Endometrium (tissue), 2 donors: ENCODE results near the gene ADGRL4.
"Not testable (repeated sequence)": the region's sequence is repeated elsewhere in the genome, so short reads cannot be mapped to it uniquely, and the experiment has no call there.

Experiments
- FAIRE-seq: peaks from 2 replicates; lab custom pipeline; 2012; peaks lifted over from hg19 to GRCh38; lab: Jason Lieb, UNC
- donor health status: control.
- donor health status: control.

The ADGRL4 gene

DNA sequence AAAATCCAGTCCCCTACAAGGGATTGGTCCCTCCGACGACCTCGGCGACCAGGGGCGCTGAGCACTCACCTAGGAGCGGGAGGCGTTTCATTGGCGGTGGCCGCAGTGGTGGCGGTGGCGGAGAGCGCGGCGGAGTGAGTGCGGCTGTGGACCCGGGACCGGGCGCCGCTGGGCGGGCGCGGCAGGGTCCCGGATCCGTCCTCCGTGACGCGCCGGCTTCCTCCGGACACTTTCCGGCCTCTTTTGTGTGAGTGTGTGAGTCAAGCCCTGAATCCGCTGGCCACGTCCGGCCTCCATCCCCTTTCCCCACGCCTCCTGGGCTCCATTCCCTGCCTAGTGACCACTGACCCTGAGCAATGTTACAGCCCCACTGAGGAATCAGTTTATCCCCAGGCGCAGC is at the start of gene ADGRL4:
TSS of gene ADGRL4 (minus strand) at position 167 of the 400 bp plus-strand sequence. CDS start at position 91, 76 bp downstream.
- no peak for FAIRE-seq

DNA sequence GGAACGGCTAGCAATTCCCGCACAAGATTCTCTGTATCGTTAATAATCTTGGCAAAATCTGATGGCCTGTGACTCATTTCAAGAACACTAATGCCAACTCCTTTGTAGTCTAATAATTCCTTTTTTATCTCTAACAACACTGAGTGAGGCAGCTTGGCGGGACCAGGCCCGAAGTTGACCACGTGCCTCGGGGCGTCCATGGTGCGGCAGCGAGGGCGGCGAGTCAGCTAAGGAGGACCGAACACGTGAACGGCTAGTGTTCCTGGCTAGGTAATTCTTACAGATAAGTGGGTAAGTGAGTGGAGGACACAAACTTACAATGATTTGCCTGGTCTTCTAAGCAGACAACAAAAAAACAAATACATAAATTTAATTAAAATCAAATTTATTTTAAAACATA is 49.3 kb upstream of the ADGRL4 start:
- no peak for FAIRE-seq

DNA sequence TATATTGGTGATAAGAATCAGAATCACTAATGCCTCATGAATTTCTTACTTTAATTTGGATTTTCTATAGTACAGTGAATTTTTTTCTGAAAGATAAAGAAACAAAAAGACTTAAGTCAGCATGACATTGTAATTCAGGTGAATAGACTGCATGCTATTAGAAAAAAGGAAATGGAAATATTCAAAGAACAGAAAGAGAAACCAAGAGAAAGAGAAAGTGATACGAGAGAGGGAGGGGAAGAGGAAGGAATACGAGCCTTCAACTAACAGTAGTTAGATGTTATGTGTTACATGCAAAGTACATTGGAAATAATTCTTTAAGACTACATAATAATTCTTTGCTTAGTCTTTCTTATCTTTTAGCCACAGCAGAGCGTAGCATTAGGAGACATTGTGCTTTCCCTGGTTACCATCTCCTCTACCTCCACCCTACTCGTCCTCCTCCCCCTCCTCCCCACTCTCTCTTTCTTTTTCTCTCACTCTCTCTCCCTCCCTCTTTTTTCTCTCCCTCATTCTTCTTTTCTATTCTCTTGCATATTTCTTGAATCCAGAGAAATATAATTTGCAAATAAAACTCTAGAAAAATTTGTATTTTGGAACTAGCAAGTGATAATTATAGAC is 46.4 kb upstream of the ADGRL4 start:
- FAIRE-seq, result no peak

DNA sequence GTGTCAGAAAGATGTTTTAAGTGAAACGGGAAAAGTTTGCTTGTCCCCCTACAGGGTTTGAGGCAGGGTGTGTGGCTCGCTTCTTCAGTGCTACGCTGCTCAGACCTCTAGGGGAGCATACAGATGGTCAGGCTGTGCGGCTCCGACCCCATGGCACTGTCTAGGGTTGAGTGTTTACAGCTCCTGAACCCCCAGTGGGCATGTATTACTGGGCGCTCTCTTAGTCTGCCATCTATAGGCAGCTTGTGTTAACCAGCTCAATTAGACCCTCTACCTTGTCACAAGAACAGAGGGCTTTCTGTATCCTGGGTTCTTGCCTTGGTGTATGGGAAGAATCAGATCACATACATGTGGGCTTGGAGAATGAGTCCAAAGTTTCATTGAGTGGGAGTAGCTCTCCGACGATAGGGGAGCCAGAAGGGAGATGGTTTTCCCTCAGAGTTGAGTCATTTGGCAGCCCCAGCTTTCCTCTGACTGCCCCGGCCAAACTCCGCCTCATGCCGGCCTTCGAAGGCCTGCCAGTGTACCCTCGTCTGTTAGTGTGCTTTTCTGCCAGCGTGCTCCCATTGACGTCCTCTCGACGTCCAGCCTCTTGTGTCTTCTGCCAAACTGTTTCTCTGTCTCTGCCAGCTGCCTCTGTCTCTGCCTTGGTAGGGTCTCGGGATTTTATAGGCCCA is 38.6 kb upstream of the ADGRL4 start:
- no peak for FAIRE-seq

DNA sequence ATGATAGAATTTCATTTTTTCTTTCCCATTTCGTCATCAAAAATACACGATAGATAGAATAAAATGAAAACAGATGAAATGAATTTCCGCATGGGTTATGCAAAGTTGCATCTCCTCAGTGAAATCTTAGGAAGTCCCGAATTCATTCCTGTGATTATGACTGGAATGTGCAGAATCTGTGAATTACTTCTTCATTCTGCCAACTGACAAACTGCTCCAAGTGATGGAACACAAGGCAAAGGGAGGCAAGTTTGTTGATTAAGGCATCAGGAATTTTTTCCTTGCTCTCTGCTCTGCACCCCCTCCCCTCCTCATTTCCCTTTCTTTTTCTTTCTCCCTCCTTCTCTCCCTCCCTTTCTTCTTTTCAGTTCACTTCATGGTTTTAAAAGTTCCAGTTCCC is 37.0 kb upstream of the ADGRL4 start:
- FAIRE-seq, result no peak

DNA sequence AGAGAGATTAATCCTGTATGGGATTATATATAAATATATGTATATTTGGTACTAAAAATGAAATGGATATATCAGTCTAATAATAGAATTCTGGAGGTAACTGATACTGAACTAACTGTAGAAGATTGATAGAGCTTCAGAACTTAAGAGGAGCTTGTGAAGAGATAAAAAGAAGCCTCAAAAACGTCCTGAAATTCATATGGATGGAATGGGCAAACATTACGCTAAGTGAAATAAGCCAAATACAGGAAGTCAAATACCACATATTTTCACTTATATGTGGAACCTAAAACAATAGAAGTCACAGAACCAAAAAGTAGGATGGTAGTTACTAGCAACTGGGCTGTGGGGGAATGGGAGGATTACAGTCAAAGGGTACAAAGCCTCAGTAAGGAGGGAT is 36.0 kb upstream of the ADGRL4 start:
- no peak for FAIRE-seq

DNA sequence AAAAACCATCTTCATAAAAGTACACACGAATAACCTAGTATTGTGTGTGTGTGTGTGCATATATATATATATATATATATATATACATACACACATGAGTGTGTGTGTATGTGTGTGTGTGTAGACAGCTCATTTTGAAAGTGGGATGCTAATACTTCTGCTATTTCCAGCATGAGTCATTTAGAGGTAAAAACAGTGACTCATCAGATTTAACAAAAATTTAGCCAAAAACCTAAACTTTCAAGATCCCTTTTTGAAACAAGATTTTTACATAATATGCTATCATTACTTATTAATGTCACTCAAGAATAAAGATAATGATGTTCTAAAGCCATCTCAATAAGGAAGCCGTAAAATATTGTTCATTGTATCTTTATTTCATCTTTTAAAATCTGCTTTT is 35.6 kb upstream of the ADGRL4 start:
- no peak for FAIRE-seq

DNA sequence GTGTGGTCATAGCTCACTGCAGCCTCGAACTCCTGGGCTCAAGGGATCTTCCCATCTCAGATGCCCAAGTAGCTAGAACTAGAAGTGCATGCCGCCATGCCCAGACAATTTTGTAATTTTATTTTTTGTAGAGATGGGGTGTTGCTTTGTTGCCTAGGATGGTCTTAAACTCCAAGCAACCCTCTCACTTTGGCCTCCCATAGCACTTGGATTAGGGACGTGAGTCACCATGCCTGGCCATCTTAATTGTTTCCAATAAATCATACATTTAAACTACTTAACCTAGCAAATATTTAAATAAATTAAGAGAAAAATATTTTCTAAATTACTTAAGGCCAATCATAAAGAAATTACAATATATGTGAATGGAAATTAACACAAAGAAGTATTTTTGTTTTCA is 35.1 kb upstream of the ADGRL4 start:
- no peak for FAIRE-seq

DNA sequence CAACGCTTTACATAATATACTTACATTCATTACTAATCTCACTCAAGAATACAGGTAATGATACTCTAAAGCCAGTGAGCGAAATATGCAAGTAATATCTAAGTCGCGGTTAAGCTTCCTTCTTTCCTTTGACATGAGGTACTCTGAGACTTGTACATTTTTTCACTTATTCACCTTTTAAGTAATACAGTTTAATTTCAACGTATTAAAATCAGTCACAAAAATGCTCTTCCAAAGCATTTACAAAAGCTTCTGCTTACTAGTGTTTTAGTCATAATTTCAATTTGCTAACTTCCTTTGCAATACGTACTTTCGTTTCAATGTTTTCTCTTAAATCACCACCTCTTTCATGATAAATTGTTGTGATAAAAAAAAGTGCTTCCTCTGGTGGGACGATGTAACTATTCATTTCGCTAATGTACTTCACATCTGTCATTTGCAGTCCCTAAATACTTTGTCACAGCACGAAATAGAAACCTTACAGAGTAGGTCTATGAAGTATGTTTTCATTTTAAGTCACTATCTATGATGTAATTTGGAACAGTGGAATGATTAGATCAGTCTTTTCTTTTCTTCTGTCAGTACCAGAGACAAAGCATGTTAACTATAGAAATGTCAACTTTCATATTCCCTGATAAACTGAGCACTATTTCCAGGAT is 34.0 kb upstream of the ADGRL4 start:
- FAIRE-seq, result no peak

DNA sequence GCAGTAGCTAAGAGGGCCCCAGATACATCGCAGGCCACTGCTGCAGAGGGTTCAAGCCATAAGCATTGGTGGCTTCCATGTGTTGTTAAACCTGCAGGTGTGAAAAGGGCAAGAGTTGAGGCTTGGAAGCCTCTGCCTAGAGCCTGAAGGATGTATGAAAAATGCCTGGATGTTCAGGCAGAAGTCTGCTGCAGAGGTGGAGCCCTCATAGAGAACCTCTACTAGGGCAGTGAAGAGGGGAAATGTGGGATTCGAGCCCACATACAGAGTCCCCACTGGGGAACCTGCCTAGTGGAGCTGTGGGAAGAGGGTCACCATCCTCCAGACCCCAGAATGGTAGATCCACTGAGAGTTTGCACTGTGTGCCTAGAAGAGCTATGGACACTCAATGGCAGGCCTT is 30.6 kb upstream of the ADGRL4 start:
- no peak for FAIRE-seq

DNA sequence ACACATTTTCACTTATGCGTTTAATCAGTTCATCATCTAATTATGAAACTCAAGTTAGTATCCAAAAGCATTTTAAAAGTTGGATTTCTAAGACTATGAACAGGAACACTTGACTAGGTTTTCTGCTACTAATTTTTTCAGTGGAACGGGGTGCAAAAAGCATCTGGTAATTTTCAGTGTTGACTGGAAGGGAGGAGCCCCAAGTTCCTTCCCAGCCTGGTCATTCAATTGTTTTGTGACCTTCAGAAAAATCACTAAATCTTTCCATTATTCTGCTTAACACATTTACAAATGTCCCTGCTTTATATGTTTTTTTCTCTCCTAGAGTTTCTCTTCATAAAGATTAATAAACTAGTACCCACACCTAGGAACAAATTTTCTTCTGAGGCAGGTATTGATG is 6.0 kb upstream of the ADGRL4 start:
- no peak for FAIRE-seq

DNA sequence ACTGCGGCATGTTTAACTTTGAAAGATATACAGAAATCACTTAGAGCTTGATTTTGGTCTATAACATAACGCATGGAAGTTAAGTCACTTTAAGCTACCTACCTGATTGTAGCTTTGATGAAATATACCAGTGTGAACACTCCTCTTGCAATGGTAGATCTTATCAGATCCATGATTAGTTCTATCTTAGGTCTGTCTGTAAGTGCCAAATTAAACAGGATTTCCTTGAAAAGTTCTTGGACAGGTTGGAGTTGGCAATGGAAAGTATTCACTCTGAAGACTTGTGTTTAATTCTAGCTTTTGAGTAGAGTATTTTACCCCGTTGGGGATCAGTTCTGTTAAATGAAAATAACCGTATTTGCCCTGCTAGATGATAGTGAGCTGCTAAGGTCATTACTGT is 4.1 kb upstream of the ADGRL4 start:
- FAIRE-seq, result no peak

DNA sequence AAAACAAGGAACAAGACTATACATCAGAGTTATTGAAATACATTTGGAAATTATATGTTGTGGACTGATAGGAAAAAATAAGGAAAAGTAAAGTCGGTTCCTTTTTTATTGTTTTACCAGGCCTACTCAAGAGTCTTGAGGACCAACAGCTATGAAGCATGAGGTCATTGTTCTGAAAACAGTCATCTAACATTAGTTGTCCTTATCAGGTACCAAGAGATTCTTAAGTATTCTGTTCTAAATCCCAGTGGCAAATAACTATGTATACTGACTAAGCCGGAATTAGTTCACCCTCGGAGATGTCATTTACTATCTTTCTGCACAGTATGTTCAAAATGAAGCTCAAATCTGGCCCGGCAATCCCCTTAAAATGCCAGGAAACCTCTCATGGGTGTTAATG is 585 bp downstream of the ADGRL4 start:
- FAIRE-seq, result no peak

DNA sequence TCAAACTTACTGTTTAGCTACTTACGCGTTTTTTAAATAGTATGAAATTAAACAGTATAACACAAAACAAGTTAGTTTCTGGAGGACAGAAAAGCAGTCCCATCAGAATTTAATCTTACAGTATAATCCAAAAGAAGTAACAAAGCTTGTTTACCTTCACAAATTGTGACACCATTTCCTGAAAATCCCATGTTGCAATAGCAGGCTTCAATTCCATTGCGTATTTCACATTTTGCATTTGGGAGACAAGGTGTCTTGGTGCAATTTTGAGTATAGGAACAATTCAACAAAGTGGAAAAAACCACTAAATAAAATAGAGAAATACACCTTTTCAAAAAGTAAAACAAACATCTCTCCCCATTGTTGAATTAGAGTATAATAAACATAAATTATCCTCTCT is 1.6 kb downstream of the ADGRL4 start:
- no peak for FAIRE-seq

DNA sequence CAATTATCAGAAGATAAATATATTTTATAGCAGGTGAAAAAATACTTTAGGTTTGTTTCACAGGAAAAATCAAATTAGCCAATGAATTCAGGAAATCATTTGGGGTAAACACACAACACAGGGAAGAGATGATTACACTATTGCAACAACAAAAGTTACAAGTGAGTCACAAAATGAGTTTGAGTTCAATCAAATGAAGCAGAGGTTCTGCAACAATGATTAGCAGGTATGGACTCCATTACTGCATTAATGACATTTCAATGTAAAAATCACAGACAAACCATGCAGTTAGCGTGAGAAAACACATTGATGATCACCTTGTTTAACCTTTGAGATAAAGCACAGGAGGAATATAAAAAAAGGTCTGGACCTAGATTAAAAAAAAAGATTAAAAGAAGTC is 9.7 kb downstream of the ADGRL4 start:
- FAIRE-seq, result no peak

DNA sequence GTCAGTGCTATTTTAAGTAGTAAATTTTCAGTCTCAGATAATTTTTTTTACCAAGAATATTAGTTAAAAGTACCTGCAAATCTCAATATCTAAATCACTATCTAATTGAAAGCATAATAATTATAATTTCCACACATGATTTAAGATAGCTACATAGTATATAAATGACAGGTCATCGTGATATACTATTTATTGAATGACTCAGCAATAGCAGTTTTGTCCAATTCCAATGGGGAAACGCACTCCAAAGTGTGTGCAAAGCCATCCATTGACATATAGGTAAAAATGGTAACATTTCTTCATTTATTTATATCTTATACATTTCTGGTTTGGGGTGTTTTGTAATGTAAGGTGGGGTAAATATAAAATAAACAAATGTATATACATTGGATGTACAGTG is 19.5 kb downstream of the ADGRL4 start:
- FAIRE-seq, result no peak

DNA sequence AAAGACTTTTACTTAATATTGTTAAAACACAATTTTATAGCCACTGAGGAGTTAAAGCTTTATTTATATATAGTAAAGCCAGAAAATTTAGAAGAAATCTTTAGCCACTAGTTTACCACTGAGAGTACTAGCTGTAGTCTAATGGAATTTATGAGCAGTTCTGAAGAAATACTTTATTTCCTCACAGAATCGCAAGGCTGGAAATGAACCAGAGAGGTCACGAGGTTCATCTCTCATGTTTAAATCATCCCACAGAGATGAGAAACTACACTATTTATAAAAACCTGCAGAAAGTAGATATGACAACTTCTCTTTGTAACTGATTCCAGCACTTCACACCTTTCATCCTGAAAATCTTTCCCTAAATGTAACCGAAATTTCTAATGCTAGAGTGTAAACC is 26.0 kb downstream of the ADGRL4 start:
- FAIRE-seq, result no peak

DNA sequence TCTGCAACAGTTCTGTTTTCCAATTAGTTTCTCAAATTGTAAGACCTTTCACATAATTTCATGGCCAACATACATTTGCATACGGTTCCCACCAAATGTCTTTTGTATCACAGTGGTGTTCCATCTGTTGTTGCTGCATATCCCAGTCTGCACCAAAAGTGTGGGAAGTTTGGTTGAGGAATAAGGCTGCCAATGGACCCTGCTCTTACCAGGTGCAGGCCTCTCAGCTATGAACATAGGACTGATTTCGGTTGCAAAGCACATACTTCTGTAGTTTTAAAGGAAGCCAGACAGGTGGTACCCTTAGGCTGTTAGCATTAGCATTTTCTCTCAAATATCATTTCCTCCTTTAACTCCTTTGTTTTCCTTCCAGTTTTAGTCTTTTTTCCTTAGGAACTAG is 33.8 kb downstream of the ADGRL4 start:
- no peak for FAIRE-seq

DNA sequence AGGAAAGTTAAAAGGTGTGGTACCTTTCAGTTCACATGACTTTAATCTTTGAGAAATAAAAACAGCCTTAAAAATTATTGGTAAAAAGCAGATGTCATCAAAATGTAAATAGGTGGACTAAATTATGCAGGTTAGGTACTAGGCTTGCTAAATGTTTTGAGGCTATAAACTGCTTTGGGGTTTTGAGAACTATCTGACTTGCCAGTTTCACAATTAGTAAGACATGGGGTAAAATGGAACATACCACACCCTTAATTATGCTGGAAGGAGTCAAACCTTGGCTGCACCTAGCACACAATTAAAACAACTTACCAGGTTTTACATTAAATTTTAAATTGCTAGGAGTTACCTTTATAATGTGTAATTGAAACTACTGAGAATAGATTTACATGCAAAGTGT is 39.4 kb downstream of the ADGRL4 start:
- FAIRE-seq, result not testable (repeated sequence)

DNA sequence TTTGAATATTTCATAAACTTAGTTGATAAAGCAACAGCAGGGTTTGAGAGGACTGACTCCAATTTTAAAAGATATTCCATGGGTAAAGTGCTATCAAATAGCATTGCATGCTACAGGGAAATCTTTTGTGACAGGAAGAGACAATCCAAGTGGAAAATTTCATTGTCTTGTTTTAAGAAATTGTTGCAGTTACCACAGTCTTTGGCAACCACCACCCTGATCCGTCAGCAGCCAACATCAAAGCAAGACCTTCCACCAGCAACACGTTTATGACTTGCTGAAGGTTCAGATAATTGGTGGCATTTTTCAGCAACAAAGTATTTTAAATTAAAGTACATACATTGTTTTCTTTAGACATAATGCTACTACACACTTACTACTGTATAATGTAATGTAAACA is 47.8 kb downstream of the ADGRL4 start:
- FAIRE-seq, result no peak

DNA sequence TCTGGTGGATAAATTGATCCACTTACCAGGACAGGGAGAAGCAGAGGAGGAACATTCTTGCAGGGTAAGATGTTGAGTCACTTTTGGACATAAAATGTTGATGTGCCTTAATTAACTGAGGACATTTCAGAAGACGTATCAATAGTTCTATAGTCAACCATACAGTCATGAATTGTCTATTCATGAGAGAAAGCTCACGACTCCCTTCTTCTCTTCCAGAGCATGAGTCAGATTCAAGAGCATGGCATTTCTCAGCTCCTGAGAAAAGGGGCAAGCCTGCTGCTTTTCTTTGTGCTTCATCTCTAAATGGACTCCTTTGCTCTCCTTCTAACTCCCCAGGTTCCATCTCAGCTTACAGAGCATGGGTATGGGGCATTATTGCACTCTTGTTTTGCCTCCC is 55.7 kb downstream of the ADGRL4 start:
- no peak for FAIRE-seq

DNA sequence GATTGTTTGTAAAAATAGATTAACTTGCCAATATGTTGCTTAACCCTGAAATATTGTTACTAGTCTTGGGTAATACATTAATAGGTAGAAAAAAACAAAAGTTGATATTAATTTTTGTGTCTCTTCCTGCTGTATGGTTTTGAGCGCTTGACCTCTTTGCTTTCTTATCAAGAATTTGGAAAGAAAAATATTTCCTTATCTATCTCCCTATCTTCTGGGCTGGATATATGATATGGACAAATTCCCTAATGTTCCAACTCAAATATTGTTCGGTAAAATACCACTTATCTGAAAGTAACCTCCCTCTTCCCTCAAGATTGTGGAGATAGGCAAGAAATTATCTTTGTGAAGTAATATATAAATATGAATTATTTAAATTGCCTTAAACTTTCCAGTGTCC is 57.3 kb downstream of the ADGRL4 start:
- no peak for FAIRE-seq

DNA sequence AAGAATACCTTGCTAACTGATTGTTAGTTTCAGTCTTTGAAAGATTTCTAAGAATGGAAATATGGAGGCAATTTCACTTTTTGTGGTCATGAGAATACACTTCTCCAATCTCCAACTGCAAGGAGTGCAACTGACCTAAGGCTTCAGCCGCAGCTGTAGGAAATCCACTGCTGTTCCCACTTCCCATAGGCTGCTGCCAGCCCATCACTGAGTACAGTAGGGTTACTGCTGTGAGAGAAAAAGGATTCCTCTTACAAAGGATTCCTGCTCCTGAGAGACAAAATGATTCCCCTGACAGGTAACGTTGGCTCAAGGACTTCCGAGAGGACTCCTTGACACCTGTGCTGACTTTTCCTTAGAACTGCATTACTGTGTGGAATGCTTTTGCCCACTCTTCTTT is 87.4 kb downstream of the ADGRL4 start:
- FAIRE-seq, result no peak

DNA sequence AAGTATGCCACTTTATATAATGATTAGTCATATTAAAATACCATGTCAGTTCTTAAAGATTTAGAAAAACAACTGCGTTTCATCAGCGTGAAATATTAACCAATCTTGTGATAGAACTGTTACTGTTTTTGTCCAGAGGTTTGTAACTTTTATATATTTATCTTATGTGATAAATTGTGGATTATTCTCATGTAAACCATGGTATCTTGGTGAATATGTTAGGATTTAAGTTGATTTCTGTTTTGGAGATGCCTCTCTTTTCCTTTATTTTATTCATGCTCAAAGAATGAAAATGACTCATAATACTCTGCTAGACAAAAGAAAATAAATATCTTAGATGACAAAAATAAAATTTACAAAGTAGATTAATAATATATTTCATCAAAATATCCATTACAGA is 88.4 kb downstream of the ADGRL4 start:
- FAIRE-seq, result no peak
